Osteocyte (in vitro differentiated cells): ENCODE data around the gene CDC42EP5. TPM values are rescaled to one million over a fixed set of nuclear protein-coding genes. Genes with fewer than 3 reads are reported as not detected.

Experiments
- DNase-seq: peaks from one replicate; pipeline ENCODE4 v3.0.0; 2021; ENCODE audit warnings: mixed read lengths; ENCODE audit not compliant: unreplicated experiment; ENCODE audit errors: extremely low spot score
- H3K27ac Mint-ChIP-seq: one replicate; pipeline ENCODE4 v1.8.0; 2021; ENCODE audit warnings: mild to moderate bottlenecking, mixed read lengths; ENCODE audit not compliant: unreplicated experiment
- H3K27me3 Mint-ChIP-seq: one replicate; pipeline ENCODE4 v1.8.0; 2021; ENCODE audit warnings: mixed read lengths; ENCODE audit not compliant: unreplicated experiment
- H3K36me3 Mint-ChIP-seq: one replicate; pipeline ENCODE4 v1.8.0; 2021; ENCODE audit warnings: mixed read lengths; ENCODE audit not compliant: unreplicated experiment
- H3K4me1 Mint-ChIP-seq: one replicate; pipeline ENCODE4 v1.8.0; 2021; ENCODE audit warnings: mixed read lengths; ENCODE audit not compliant: unreplicated experiment
- H3K4me3 Mint-ChIP-seq: one replicate; pipeline ENCODE4 v1.8.0; 2021; ENCODE audit warnings: mild to moderate bottlenecking, moderate library complexity, mixed read lengths; ENCODE audit not compliant: unreplicated experiment
- H3K9me3 Mint-ChIP-seq: one replicate; pipeline ENCODE4 v1.8.0; 2021; ENCODE audit warnings: mixed read lengths; ENCODE audit not compliant: unreplicated experiment
- total RNA-seq: library from RNA; stranded (reverse); gene quantifications from 2 replicates; pipeline ENCODE4 v1.2.1, GENCODE V29; 2021
- TF ChIP-seq, protein P1 (sequence below): fragments of 200-600 bp; sonication (generic); IDR thresholded peaks from 2 replicates; pipeline ENCODE4 v1.5.0; 2021; ENCODE audit warnings: antibody characterized with exemption, mild to moderate bottlenecking, moderate library complexity

CDC42EP5 gene
- total RNA-seq, 1 donor from 2014 or later = 85.4 TPM

DNA sequence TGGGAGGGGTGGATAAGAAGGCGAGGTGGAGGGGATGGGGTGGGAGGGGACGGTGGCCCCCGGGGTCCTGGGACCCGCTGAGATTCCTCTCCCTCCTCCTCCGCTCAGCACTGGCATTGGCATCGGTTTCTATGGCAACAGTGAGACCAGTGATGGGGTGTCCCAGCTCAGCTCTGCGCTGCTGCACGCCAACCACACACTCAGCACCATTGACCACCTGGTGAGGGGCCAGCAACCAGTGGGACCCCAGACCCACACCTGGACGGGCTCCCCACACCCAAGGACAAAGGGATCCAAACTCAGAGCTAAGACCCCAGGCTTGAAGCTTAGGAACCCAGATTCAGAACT lies 52.0 kb downstream of the CDC42EP5 start:
- TF ChIP-seq, protein P1, sequence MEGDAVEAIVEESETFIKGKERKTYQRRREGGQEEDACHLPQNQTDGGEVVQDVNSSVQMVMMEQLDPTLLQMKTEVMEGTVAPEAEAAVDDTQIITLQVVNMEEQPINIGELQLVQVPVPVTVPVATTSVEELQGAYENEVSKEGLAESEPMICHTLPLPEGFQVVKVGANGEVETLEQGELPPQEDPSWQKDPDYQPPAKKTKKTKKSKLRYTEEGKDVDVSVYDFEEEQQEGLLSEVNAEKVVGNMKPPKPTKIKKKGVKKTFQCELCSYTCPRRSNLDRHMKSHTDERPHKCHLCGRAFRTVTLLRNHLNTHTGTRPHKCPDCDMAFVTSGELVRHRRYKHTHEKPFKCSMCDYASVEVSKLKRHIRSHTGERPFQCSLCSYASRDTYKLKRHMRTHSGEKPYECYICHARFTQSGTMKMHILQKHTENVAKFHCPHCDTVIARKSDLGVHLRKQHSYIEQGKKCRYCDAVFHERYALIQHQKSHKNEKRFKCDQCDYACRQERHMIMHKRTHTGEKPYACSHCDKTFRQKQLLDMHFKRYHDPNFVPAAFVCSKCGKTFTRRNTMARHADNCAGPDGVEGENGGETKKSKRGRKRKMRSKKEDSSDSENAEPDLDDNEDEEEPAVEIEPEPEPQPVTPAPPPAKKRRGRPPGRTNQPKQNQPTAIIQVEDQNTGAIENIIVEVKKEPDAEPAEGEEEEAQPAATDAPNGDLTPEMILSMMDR = no peak
- no peaks in the 10 kb centered on the region for H3K36me3 Mint-ChIP-seq
- H3K4me1 Mint-ChIP-seq = peaks cover 7% of the 10 kb centered on the region
- no peak overlapping the region for H3K27ac Mint-ChIP-seq
- H3K4me3 Mint-ChIP-seq = no peak overlapping the region
- peaks cover 19% of the 10 kb centered on the region for H3K27me3 Mint-ChIP-seq
- no peak for DNase-seq
- H3K9me3 Mint-ChIP-seq = no peaks in the 10 kb centered on the region

DNA sequence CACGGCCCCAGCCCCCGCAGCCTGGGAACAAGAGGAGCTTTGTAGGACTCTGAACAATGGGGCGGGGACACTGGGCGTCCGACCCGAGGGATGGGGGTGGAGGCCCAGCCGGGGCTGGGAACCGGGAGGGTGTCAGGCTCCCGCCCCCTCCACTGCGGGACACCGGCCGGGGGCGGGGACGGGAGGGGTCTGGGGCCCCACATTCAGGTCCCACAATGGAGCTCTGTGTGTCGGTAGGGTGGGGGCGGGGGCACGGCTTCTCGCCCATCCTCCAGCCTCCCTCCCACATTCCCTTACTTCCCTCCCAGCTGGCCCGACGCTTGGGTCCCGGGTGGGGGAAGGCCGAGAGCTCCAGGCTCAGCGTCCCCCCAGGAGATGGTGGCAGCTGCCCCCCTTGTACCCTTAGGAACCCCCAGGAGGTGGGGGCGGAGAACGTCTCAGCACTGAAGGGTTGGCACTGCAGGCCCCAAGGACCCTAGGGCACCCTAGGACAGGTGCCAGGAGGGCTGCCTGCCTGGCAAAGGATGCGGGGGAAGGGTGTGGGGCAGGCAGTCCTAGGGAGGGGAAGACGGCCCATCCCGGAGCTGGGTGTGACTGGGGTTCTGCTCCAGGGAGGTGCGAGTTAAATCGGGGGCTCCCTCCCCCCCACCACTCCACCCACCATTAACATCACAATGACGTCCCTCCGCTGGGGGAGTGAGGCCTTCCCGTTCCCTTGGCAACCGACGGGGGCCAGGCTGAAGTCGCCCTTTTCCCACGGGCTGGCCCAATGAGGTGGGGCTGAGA lies 52.5 kb downstream of the CDC42EP5 start:
- no peaks in the 10 kb centered on the region for H3K36me3 Mint-ChIP-seq
- H3K27me3 Mint-ChIP-seq = peaks cover 24% of the 10 kb centered on the region
- TF ChIP-seq, protein P1 = no peak
- H3K4me3 Mint-ChIP-seq = no peak overlapping the region
- H3K9me3 Mint-ChIP-seq = no peaks in the 10 kb centered on the region
- H3K4me1 Mint-ChIP-seq = peaks cover 7% of the 10 kb centered on the region
- H3K27ac Mint-ChIP-seq = no peak overlapping the region
- no peak for DNase-seq

DNA sequence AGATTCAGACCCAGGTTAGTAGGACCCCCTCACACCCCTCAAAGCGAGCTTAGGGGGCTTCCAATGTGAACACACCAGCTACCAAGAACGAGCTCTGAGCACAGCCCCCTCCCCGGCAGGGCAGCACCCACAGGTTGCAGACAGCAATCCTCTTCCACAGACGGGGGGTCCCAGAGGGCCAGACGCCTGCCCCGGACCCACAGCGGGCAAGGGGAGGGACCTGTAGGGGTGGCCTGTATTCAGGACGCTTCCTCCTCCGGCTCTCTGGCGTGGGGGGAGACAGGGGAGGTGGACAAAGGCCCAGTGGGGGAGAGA lies 53.1 kb downstream of the CDC42EP5 start:
- Mint-ChIP-seq H3K36me3 (no peaks in the 10 kb centered on the region), H3K9me3 (no peaks in the 10 kb centered on the region), H3K4me1 (peaks cover 7% of the 10 kb centered on the region), H3K27ac (no peak overlapping the region), H3K27me3 (peaks cover 24% of the 10 kb centered on the region), H3K4me3 (no peak overlapping the region)
- DNase-seq = no peak
- TF ChIP-seq, protein P1 = no peak

DNA sequence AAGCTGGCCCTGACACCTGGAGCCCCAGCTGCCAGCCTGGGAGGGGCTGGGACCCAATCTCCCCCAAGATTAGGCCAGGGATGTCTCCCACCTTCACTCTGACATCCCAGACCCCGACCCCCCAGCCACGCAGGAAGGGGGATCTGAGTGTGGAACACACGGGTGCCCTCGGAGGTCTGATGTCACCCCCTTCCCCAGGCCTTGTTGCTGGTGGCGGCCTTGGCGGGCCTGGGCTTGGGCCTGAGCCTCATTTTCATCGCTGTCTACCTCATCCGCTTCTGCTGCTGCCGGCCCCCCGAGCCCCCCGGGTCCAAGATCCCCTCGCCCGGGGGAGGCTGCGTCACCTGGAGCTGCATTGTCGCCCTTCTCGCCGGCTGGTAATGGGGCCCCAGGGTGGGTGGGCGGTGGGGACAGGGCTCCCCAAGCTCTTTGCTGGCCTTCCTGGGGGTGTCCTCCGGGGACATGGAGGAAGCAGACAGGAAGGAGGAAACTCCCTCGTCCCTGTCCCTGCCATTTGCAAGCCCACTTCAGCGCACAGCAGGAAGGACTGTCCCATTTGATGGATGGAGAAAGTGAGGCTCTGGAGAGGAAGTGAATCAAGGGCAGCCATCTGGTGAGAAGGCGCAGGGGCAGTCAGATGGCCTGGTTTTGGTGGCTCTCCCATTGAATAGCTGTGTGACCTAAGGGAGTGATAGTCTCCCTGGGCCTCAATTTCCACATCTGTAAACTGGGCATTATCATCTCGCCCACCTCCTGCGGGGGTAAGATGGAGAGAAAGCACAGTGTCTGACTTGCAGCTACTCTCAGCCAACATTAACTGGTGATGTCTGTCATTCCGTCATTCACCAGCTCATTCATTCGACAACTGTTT lies 53.9 kb downstream of the CDC42EP5 start:
- Mint-ChIP-seq H3K4me3 (no peak overlapping the region), H3K27me3 (peaks cover 24% of the 10 kb centered on the region), H3K36me3 (no peaks in the 10 kb centered on the region), H3K27ac (no peak overlapping the region), H3K9me3 (no peaks in the 10 kb centered on the region), H3K4me1 (peaks cover 7% of the 10 kb centered on the region)
- TF ChIP-seq, protein P1 = no peak
- DNase-seq = no peak
